ENCODE measurements around the gene ZNF586.
"Not testable (repeated sequence)": the region's sequence is repeated elsewhere in the genome, so short reads cannot be mapped to it uniquely, and the experiment has no call there.

The ZNF586 gene

GRCh38 chr19:57800696-57801095, 31.2 kb downstream of the ZNF586 start:
- DNase-seq, result no peak

DNA sequence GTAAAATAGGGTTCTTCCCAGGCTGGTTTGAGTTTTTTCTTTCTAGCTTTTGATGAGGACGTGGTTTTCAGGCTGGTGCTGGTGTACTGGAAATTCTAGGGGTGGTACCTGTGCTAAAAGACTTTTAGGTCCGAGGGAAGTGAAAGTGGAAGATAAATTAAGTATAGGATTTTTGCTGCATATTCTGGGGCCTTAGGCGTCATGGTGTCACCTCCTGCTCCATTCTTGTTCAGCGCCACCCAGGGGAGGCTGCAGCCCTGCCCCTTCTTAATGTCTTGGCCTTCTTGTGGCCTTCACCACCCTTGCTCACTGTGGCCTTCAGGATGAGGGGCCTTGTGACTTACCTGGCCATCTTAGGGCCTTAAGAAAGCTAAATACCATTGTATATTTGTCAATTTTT, 32.8 kb downstream of the ZNF586 start:
- DNase-seq, result no peak

GRCh38 chr19:57803265-57803593, 33.8 kb downstream of the ZNF586 start:
- DNase-seq, result no peak

DNA sequence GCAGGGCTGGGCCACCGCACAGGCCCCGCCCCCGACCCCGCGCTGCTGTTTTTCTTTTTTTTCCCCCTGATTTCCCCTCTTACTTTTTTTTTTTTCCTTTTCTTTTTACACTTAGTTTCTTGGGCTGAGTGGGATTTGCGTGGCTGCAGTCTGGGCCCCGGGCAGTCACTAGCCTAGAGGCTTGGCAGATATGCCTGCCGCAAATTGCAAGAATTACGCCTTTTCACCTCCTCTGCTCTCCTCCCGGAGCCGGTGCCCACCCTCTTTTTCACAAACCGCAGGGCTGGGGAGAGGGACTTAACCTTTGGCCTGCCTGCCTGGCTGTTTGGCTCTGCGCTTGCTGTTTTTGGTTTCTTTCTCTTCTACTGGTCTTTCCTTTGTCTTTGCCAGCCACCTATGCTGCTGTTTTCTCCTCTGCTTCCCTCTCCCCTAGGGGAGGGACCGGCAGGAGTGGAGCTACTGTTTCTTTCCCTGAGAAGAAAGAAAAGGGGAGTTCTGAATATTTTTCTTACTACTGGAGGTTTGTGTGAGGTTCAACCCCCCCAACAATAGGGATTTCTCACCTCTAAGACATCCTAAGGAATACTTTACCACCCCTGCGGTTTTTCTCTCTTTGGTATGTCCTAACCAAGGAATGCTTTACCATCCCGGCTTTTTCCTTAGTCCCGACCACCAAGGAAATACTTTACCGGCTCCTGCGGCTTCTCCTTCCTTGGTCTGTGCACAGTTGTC, 34.3 kb downstream of the ZNF586 start:
- DNase-seq, result peak; percentile 85

- DNase-seq, result no peak
Measured at GRCh38 chr19:57807541-57807940, 38.1 kb downstream of the ZNF586 start.

DNA sequence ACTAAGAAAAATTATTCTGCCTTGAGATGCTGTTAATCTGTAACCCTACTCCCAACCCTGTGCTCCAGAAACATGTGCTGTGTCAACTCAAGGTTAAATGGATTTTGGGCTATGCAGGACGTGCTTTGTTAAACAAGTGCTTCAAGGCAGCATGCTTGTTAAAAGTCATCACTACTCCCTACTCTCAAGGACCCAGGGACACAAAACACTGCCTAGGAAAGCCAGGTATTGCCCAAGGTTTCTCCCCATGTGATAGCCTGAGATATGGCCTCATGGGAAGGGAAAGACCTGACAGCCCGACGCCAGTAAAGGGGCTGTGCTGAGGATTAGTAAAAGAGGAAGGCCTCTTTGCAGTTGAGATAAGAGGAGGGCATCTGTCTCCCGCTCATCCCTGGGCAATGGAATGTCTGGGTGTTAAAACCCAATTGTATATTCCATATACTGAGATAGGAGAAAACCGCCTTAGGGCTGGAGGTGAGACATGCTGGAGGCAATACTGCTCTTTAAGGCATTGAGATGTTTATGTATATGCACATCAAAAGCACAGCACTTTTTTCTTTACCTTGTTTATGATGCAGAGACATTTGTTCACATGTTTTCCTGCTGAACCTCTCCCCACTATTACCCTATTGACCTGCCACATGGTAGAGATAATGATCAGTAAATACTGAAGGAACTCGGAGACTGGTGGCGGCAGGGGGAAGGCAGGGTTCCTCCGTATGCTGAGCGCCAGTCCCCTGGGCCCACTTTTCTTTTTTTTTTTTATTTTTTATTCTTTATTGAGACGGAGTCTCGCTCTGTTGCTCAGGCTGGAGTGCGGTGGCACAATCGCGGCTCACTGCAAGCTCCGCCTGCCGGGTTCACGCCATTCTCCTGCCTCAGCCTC, 41.2 kb downstream of the ZNF586 start:
- DNase-seq, result not testable (repeated sequence)

DNA sequence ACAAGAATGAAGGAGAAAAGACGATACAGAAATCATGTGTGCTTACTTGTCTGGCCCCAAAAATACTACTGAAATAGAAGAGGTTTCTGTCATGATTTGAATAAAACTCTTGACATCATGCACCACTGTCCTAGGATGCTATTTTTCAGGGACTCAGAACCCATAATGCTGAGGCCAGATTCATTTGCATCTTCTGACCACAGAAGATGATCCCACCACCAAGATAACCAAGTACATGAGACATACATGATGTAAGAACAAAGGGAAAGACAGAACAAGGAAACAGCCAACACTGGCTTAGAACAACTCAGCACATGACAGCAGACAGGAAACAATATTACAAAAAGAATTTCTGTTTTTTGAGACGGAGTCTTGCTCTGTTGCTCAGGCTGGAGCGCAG, 42.8 kb downstream of the ZNF586 start:
- no peak for DNase-seq

- not testable (repeated sequence) for DNase-seq
Measured at GRCh38 chr19:57812975-57813820, 43.7 kb downstream of the ZNF586 start.

- DNase-seq, result no peak
Measured at GRCh38 chr19:57813919-57814504, 44.5 kb downstream of the ZNF586 start.

- peak; percentile 97 for DNase-seq
Measured at GRCh38 chr19:57814505-57815246, 45.2 kb downstream of the ZNF586 start, which contains the start of gene ZNF552. Gene ZNF552, minus strand, starts transcription at chr19:57814913. Its CDS starts 170 bp downstream, at chr19:57814743.

DNA sequence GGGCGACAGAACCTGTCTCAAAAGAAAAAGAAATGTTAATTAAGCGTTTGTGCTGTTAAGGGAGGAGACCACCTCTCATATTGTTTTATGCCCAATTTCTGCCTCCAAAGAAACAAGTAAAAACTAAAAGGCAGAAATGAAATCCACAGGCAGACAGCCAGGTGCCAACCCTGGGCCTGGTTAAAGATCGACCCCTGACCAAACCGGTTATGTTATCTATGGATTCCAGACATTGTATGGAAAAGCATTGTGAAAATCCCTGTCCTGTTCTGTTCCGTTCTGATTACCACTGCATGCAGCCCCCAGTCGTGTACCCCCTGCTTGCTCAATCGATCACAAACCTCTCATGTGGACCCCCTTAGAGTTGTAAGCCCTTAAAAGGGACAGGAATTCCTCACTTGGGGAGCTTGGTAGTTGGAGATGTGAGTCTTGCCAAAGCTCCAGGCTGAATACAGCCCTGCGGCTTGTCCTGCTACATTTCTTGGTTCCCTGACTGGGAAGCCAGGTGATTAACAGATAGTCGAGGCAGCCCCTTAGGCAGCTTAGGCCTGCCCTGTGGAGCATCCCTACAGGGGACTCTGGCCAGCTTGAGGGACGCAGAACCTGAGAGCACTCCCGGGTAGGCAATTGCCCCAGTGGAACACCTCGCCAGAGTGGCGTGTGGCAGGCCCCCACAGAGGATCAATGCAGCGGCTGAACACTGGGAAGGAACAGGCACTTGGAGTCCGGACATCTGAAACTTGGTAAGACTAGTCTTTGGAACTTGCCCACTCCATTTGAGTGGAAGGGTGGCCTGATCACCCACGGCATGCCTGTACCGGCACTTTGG, 46.0 kb downstream of the ZNF586 start:
- DNase-seq, result no peak

DNA sequence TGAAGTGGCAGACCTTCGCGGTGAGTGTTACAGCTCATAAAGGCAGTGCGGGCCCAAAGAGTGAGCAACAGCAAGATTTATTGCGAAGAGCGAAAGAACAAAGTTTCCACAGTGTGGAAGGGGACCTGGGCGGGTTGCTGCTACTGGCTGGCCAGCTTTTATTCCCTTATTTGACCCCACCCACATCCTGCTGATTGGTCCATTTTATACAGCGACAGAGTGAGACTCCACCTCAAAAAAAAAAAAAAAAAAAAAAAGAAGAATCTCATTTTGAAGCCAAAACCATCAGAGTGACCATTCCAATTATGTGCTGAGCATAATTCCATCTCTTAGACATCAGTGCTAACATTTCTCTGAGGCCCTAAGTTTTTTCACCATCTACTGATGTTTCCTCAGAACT, 47.2 kb downstream of the ZNF586 start:
- no peak for DNase-seq

- DNase-seq, result no peak
Measured at GRCh38 chr19:57817976-57818375, 48.5 kb downstream of the ZNF586 start.

GRCh38 chr19:57818378-57818777, 48.9 kb downstream of the ZNF586 start:
- no peak for DNase-seq

DNA sequence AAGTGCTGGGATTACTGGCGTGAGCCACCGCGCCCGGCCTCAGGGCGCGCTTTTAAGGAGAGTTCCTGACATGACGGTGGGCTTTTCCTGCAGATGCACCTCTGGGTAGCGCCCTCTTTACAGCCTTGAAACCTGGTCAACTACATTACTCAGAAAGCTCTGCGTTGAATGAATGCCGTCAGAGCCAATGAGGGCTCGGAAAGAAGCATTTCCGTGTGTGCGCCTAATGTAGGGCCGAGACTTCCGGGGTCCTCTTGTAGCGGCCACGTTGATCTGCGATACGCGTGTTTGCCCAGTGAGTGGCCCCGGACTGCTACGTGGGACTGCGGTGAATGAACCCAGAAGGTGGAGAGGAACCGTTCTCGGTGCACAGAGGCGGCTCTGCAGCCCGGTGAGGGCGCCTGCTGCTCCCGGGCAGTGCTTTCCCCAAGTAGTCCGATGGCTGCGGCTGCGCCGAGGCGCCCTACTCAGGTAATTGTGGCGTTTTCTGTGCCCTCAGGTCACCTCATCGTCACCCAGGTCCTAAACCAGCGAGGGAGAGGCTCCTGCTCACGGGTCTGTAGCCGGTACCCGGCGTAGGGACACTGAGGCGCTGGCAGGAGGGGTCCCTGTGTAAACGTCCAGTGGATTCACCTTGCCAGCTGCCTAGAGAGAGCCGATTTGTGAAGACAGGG, 50.1 kb downstream of the ZNF586 start:
- peak; percentile 95 for DNase-seq

DNA sequence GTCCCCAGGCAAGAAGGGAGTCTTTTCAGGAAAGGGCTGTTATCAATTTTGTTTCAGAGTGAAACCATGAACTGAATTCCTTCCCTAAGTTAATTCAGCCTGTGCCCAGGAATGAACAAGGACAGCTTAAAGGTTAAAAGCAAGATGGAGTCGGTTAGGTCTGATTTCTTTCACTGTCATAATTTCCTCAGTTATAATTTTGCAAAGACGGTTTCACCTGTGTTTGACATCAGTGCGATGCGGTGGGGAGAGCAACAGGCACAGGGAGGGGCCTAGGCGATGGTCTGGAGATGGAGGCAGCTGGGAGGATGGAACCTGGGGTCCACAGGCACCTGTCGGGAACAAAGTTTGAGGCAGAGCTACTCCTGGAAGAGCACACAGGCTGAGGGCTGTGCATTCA, 51.1 kb downstream of the ZNF586 start:
- DNase-seq, result no peak

GRCh38 chr19:57821095-57821494, 51.6 kb downstream of the ZNF586 start:
- not testable (repeated sequence) for DNase-seq

DNA sequence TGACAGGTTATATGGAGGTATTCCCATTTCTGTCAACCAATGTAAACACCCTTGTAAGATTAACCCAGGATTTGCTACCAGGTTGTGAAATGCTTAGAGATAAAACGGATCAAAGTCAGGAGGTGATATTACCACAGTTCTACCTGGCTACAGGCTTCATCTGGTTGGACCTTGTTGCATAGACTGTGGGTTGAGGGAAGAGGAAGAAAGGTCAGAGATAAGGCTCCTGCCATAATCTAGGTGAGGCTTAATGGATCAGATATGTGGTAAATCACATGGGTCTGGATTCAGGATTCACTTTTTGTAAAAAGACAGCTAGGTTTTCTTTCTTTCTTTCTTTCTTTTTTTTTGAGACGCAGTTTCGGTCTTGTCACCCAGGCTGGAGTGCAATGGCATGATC, 52.0 kb downstream of the ZNF586 start:
- DNase-seq, result not testable (repeated sequence)

DNA sequence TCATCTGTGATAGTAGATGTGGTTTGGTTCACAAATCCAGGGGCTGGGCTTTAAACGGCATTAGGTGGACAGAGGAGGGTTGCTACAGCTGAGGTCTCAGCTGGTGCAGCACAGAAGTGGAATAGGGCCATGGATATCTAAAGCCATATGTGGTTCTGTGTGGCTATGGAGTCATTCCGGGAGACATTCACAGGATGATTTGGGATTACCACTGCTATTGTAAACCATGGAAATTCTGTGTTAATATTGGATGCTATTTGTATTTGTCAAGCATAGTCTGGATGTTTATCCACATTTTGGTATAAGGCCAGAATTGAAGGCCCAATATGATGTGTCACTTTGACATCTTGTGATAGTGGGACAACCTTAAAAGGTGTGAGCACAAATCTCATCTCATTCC, 53.7 kb downstream of the ZNF586 start:
- not testable (repeated sequence) for DNase-seq

DNA sequence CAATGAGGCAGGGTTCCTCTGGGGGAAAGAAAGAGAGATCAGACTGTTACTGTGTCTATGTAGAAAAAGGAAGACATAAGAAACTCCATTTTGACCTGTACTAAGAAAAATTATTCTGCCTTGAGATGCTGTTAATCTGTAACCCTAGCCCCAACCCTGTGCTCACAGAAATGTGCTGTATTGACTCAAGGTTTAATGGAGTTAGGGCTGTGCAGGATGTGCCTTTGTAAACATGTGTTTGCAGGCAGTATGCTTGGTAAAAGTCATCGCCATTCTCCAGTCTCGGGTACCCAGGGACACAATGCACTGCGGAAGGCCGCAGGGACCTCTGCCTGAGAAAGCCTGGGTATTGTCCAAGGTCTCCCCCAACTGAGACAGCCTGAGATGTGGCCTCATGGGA, 54.1 kb downstream of the ZNF586 start:
- not testable (repeated sequence) for DNase-seq

Data from eye (tissue), 1 donor.